Myocyte (in vitro differentiated cells): ENCODE measurements around the gene RAB4A. TPM values are rescaled to one million over a fixed set of nuclear protein-coding genes. Genes with fewer than 3 reads are reported as not detected.
A peak's percentile ranks its signal among the peaks of the same experiment; 100 is the strongest.

Experiments
- DNase-seq: peaks from one replicate; pipeline ENCODE4 v3.0.0-alpha.2; 2012; ENCODE audit warnings: low read depth
- polyA plus RNA-seq: library from polyadenylated mRNA; unstranded; fragments of >200 nt; gene quantifications from one replicate; pipeline ENCODE4 v1.2.1, GENCODE V29; 2012; ENCODE audit warnings: missing spikeins
- total RNA-seq: library from RNA; depleted of rRNA; stranded (reverse); fragments of >200 nt; gene quantifications from 2 replicates; pipeline ENCODE4 v1.2.3, GENCODE V29; 2014

RAB4A gene
- 15.7 and 18.7 TPM in 2 replicates for total RNA-seq
- 19.9 TPM for polyA plus RNA-seq

- DNase-seq: peak; percentile 71
Measured at GRCh38 chr1:229270547-229271447, at the start of gene RAB4A. Gene RAB4A, plus strand, starts transcription at chr1:229271111. Its CDS starts 229 bp downstream, at chr1:229271340.

- DNase-seq: no peak
Measured at GRCh38 chr1:229222081-229222480, 48.8 kb upstream of the RAB4A start.

GRCh38 chr1:229223498-229223897 is 47.4 kb upstream of the RAB4A start:
- DNase-seq: no peak

- peak; percentile 21 for DNase-seq
Measured at GRCh38 chr1:229224308-229224707, 46.6 kb upstream of the RAB4A start.

- DNase-seq: no peak
Measured at GRCh38 chr1:229225331-229225782, 45.6 kb upstream of the RAB4A start.

GRCh38 chr1:229226796-229227195 is 44.1 kb upstream of the RAB4A start:
- no peak for DNase-seq

- DNase-seq: peak; percentile 72
Measured at GRCh38 chr1:229227298-229227919, 43.5 kb upstream of the RAB4A start.

GRCh38 chr1:229228522-229228921 is 42.4 kb upstream of the RAB4A start:
- DNase-seq: no peak

GRCh38 chr1:229229137-229229720 is 41.7 kb upstream of the RAB4A start:
- DNase-seq: peak; percentile 45

GRCh38 chr1:229229721-229230139 is 41.2 kb upstream of the RAB4A start:
- peak; percentile 35 for DNase-seq

- no peak for DNase-seq
Measured at GRCh38 chr1:229230140-229230892, 40.6 kb upstream of the RAB4A start.

- DNase-seq: peak; percentile 33
Measured at GRCh38 chr1:229230893-229231753, 39.8 kb upstream of the RAB4A start.

- DNase-seq: peak; percentile 19
Measured at GRCh38 chr1:229231754-229232119, 39.2 kb upstream of the RAB4A start.

- no peak for DNase-seq
Measured at GRCh38 chr1:229234870-229235472, 35.9 kb upstream of the RAB4A start.

GRCh38 chr1:229237320-229237719 is 33.6 kb upstream of the RAB4A start:
- no peak for DNase-seq

- DNase-seq: no peak
Measured at GRCh38 chr1:229238231-229238630, 32.7 kb upstream of the RAB4A start.

GRCh38 chr1:229238674-229239415 is 32.1 kb upstream of the RAB4A start:
- DNase-seq: peak; percentile 75

GRCh38 chr1:229240532-229240931 is 30.4 kb upstream of the RAB4A start:
- no peak for DNase-seq

GRCh38 chr1:229241390-229241789 is 29.5 kb upstream of the RAB4A start:
- no peak for DNase-seq
